Duodenal mucosa (tissue), 2 donors: ENCODE results near the gene OXT.
"Not testable (repeated sequence)": the region's sequence is repeated elsewhere in the genome, so short reads cannot be mapped to it uniquely, and the experiment has no call there.

Experiments
- H3K27ac ChIP-seq: one replicate; pipeline ENCODE4 v1.7.0; 2013; ENCODE audit warnings: low read depth, low read length
- H3K27me3 ChIP-seq, 2 donors: one replicate each; pipeline ENCODE4 v1.7.0; 2013; ENCODE audit warnings: low read length in 2 of 2, control low read depth in 1 of 2; ENCODE audit not compliant: insufficient read depth in 2 of 2, control insufficient read depth in 1 of 2
- H3K36me3 ChIP-seq, 2 donors: one replicate each; pipeline ENCODE4 v1.7.0; 2013; ENCODE audit warnings: low read length in 2 of 2, control low read depth in 1 of 2; ENCODE audit not compliant: insufficient read depth in 2 of 2, control insufficient read depth in 1 of 2
- H3K4me1 ChIP-seq, 2 donors: one replicate each; pipeline ENCODE4 v1.7.0; 2013; ENCODE audit warnings: low read length in 2 of 2, control low read depth in 1 of 2; ENCODE audit not compliant: insufficient read depth in 2 of 2, control insufficient read depth in 1 of 2
- H3K4me3 ChIP-seq, 2 donors: one replicate each; pipeline ENCODE4 v1.7.0; 2013; ENCODE audit warnings: low read length in 2 of 2, low read depth in 1 of 2
- H3K9ac ChIP-seq, 2 donors: one replicate each; pipeline ENCODE4 v1.7.0; 2013; ENCODE audit warnings: low read length in 2 of 2, low read depth in 1 of 2
- H3K9me3 ChIP-seq, 2 donors: one replicate each; pipeline ENCODE4 v1.7.0; 2013; ENCODE audit warnings: low read length in 2 of 2, control low read depth in 1 of 2; ENCODE audit not compliant: control insufficient read depth in 1 of 2

The OXT gene

DNA sequence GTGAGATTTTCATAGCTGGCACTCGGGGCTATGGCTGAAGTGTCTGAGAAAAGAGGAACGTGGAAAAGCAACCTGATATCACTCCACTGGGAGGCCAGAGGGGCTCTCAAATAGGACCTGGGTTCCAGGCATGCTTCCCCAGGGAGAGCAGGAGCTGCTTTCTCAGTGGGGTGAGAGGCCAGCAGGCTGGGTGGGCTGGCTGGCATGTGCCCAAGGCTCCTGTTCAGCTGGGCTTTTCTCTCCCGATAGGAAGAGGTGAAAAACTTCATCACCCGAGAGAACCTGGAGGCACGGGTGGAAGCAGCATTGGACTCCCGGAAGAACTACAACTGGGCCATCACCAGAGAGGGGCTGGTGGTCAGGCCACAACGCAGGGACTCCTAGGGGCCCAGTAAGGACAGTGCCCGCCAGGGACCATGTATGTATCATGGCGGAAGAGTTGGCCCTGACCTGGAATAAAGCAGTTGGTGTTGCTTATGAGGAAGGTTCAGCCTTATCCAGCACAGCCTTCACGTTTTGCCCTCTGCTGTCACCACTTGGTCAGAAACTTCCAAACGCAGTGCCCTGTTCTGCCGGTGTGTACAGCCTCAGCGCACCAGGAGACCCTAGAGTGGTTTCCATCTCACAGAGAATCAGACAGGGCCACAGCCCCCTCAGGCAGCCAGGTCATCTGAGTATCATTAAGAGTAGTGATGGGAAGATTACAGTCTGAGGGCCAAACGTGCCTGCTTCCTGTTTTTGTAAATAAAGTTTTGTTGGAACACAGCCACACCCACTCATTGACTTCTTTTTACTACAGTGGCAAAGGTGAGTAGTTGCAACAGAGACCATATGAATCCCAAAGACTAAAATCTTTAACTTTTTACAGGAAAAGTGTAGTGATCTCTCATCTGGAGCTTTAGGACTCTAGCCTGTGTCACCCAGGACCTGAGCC lies 23.7 kb upstream of the OXT start:
- Histone ChIP-seq H3K4me3 (no peak overlapping the region), H3K36me3 (peaks cover 20 to 25% of the 10 kb centered on the region in 2 donors), H3K27me3 (no peaks in the 10 kb centered on the region), H3K4me1 (peaks cover 6 to 17% of the 10 kb centered on the region in 2 donors), H3K9ac (no peak overlapping the region), H3K27ac (no peak overlapping the region), H3K9me3 (no peaks in the 10 kb centered on the region)

DNA sequence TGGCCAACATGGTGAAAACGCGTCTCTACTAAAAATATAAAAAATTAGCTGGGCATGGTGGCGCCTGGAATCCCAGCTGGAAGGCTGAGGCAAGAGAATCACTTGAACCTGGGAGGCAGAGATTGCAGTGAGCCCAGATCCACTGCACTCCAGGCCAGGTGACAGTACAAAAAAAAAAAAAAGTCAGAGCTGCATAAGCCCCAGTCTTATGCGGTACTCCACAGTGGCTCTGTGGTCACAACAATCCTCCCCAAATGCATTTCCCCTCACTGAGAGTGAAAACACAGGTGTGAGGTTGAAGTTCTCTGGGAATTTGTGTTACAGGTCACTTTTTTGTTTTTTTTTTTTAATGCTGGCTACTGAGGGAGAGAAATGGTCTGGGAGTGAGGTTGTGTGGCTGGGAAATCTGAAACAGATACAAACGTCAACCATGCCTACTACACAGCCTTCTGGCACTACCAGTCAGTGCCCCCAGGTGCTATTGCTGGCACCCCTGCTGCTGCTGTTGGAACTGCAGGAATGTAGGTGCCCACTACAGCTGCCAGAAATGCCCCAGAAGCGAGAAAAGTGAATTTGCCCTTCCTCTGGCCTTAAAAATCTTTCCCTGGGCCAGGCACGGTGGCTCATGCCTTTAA lies 19.9 kb upstream of the OXT start:
- Histone ChIP-seq H3K27me3 (no peaks in the 10 kb centered on the region), H3K36me3 (peaks cover 20 to 25% of the 10 kb centered on the region in 2 donors), H3K4me1 (peaks cover 3 to 12% of the 10 kb centered on the region in 2 donors), H3K9me3 (no peaks in the 10 kb centered on the region), H3K27ac (no peak overlapping the region), H3K9ac (no peak overlapping the region), H3K4me3 (no peak overlapping the region)

DNA sequence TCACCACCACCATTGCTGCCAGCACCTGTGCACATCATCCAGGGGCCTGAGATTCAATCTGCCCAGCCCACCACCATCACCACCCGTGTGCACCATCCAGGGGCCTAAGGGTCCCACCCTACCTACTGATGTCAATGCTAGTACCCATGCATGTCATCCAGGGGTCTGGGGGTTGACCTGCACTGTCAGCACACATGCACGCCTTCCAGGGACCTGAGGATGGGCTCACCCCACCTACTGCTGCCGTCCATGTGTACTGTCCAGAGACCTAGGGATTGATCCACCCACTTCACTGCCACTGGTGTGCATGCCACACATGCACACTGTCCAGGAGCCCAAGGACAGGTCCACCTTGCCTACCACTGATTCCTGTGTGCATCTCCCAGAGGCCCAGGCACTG lies 11.9 kb upstream of the OXT start:
- Histone ChIP-seq H3K4me3 (no peak overlapping the region), H3K27ac (no peak overlapping the region)

DNA sequence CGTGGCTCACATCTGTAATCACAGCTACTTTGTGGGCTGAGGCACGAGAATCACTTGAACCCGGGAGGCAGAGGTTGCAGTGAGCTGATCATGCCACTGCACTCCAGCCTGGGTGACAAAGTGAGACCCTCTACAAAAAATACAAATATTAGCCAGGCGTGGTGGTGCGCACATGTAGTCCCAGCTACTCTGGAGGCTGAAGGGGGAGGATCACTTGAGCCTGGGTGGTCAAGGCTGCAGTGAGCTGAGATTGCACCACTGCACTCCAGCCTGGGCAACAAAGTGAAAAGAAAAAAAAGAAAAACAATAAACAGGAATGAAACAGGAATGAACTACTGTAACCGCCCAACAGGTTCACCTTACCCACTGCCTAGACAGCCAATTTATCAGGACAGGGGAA lies 7.3 kb upstream of the OXT start:
- H3K27ac ChIP-seq, H3K36me3 ChIP-seq, H3K4me3 ChIP-seq, H3K9me3 ChIP-seq, H3K27me3 ChIP-seq, H3K4me1 ChIP-seq, H3K9ac ChIP-seq: not testable (repeated sequence)

More for the DNA sequence above, 11.9 kb upstream of the OXT start:
- Histone ChIP-seq H3K9ac (no peak overlapping the region), H3K27me3 (no peaks in the 10 kb centered on the region), H3K4me1 (no peaks in the 10 kb centered on the region), H3K9me3 (no peaks in the 10 kb centered on the region), H3K36me3 (no peaks in the 10 kb centered on the region)

DNA sequence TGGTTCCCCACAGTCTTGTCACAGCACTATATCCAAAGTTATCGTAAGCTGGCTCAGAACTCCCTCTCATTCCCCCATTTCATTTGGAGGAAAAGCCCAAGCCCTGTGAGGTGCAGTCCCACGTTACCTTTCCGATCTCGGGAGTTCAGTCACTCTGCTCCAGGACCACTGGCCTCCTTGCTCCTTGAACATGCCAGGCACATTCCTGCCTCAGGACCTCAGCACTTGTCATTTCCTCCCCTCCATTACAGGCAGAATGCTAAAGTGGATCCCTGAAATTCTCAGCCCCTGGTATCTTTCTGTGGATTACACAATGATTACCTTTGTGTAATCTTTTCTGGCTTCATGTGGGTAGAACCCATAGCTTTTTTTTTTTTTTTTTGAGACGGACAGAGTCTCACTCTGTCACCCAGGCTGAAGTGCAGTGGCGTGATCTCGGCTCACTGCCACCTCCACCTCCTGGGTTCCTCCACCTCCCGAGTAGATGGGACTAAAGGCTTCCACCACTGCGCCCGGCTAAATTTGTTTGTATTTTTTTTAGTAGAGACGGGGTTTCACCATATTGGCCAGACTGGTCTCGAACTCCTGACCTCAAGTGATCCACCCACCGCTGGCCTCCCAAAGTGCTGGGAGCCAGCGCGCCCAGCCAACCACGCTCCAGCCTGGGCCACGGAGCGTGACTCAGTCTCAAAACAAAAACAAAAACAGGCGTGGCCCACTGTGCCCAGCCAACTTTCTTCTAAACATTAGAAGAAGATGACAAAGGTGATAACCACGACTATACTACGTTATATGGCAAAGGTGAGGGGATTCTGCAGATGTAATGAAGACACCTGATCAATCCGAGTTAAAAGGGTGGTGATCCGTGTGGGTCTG lies 4.0 kb upstream of the OXT start:
- no peaks in the 10 kb centered on the region for H3K9me3 ChIP-seq
- H3K27ac ChIP-seq, result no peak overlapping the region
- no peak overlapping the region for H3K4me3 ChIP-seq
- no peaks in the 10 kb centered on the region for H3K27me3 ChIP-seq
- H3K9ac ChIP-seq, result no peak overlapping the region
- peaks cover 3 to 10% of the 10 kb centered on the region in 2 donors for H3K4me1 ChIP-seq
- H3K36me3 ChIP-seq, result no peaks in the 10 kb centered on the region

DNA sequence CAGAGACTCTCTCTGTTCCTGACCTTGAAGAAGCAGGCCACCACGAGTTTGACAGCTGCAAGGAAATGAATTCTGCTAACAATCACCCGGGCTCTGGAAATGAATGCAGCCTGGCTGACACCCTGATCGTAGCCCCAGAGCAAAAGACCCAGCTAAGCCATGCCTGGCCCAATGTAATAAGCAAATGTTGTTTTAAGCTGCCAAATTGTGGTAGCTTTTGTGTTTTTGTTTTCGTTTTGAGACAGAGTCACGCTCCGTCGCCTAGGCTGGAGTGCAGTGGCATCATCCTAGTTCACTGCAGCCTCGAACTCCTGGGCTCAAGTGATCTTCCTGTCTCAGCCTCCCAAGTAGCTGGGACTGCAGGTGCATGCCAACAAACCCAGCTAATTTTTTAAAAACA lies 3.3 kb upstream of the OXT start:
- no peaks in the 10 kb centered on the region for H3K36me3 ChIP-seq
- H3K9me3 ChIP-seq, result no peaks in the 10 kb centered on the region
- peaks cover 5 to 12% of the 10 kb centered on the region in 2 donors for H3K4me1 ChIP-seq
- no peaks in the 10 kb centered on the region for H3K27me3 ChIP-seq
- H3K9ac ChIP-seq, result no peak overlapping the region
- H3K4me3 ChIP-seq, result no peak overlapping the region
- H3K27ac ChIP-seq, result no peak overlapping the region

DNA sequence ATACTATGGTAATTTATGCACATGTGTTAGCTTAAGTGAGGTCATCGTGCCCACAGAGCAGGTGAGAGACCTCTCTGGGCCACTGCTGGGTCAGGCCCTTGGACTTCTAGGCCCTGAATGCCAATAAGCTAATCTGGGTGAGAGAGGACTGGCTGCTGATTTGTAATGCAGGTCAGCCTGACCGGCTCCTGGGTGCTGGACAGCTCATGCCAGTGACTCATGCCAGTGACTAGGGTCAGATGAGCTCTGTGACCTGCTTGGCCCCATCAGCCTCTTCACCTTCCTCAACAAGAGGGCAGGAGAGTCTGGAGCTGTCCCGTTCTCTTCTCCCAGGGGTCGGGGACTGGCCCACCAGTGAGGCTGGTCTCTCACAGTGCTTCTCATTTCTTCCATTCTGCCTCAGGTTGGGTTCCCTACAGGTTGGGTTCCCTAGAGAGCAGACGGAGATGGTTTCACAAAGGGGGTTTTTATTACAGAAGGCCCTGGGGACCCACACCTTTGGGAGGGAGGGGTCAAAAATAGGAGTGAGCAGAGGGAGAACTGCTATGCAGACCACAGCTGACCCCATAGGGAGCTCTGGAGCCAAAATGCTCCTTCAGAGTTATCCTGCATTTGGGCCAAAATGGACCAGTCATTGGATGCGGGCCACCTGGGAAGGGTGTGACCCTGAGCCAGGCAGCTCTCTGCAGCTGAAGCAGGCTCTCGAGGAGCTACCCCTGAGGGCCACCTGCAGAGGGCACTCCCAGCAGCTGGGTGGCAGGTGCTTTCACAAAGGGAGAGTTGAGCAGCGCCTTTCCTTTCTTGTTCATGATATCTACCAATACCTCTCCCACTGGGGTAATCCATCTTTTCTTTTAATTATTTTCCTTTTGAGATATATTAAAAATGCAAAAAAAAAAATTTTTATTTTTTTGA lies 2.2 kb upstream of the OXT start:
- peaks cover 5 to 13% of the 10 kb centered on the region in 2 donors for H3K4me1 ChIP-seq
- H3K27me3 ChIP-seq, result no peaks in the 10 kb centered on the region
- H3K9ac ChIP-seq, result no peak overlapping the region
- H3K36me3 ChIP-seq, result no peaks in the 10 kb centered on the region
- H3K4me3 ChIP-seq, result no peak overlapping the region
- H3K9me3 ChIP-seq, result no peaks in the 10 kb centered on the region
- no peak overlapping the region for H3K27ac ChIP-seq

DNA sequence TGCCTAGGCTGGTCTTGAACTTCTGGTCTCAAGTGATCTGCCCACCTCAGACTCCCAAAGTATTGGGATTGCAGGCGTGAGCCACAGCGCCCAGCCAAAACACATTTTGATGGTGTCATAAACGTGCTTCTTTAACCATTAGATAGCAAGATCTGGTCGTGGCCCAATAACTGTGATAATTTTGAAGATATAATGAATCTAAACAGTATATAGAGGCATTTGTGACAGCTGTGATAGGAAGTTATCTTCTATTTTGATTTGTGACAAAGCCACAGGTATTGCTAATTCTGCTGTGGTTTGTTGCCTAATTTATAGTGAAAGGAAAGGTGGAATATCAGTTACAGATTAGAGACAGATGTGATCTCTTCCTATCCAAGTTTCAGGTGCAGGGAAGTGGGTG lies 695 bp upstream of the OXT start:
- Histone ChIP-seq H3K9ac (no peak overlapping the region), H3K9me3 (no peaks in the 10 kb centered on the region), H3K4me1 (peaks cover 5 to 23% of the 10 kb centered on the region in 2 donors), H3K27me3 (no peaks in the 10 kb centered on the region), H3K4me3 (no peak overlapping the region), H3K27ac (no peak overlapping the region), H3K36me3 (no peaks in the 10 kb centered on the region)

DNA sequence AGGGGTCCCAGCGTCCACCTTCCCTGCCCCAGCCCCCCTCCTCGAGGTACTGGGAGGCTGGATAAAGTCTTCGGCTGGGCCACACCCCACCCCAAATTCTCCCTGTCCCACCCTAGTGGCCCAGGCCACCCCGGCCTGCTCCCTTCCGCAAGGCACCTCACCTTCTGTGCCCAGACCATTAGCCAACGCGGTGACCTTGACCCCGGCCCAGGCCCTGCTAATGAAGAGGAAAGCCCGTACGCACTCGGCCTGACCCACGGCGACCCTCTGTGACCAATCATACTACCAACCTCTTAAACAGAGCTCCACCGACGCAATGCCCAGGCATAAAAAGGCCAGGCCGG lies 182 bp upstream of the OXT start:
- Histone ChIP-seq H3K4me3 (peak overlapping the region; percentile 47 to 61), H3K27me3 (no peaks in the 10 kb centered on the region), H3K9ac (no peak overlapping the region), H3K36me3 (no peaks in the 10 kb centered on the region), H3K27ac (no peak overlapping the region), H3K9me3 (no peaks in the 10 kb centered on the region), H3K4me1 (peaks cover 5 to 23% of the 10 kb centered on the region in 2 donors)
